Measurements from ENCODE around the gene SSC5D. TPM values are rescaled to one million over a fixed set of nuclear protein-coding genes. Genes with fewer than 3 reads are reported as not detected.

Gene SSC5D
- total RNA-seq, 2 experiments from 2014 or later: 0.42 to 1.3 TPM

GRCh38 chr19:55493052-55493644, 4.9 kb downstream of the SSC5D start:
- POLR2A ChIA-PET: interaction anchor here (0.6 kb wide), 1 partner anchor 352 kb away, joined by 3 read pairs; no protein-coding TSS in a partner anchor
- no peak overlapping the region for H3K4me3 Mint-ChIP-seq
- no peak for TF ChIP-seq CTCF (IDR thresholded peaks at IDR 0.05)
- H3K36me3 ChIP-seq (ENCODE audit: insufficient read depth, low read length): no peaks in the 10 kb centered on the region
- CTCF ChIA-PET: no interaction called here
- H3K9me3 Mint-ChIP-seq: no peaks in the 10 kb centered on the region
- H3K27ac Mint-ChIP-seq: no peak overlapping the region
- no peak overlapping the region for H3K4me3 ChIP-seq (ENCODE audit: low read length)
- H3K36me3 Mint-ChIP-seq (ENCODE audit: low read depth): no peaks in the 10 kb centered on the region
- H3K27ac ChIP-seq (ENCODE audit: low read depth in 1 of 2, low read length in 2 of 2): no peak overlapping the region
- intact Hi-C loops (cut with DNase I, micrococcal nuclease): no loop called here
- DNase-seq (no peak), ATAC-seq (ENCODE audit: poor library complexity) (no peak)
- no peaks in the 10 kb centered on the region for H3K9me3 ChIP-seq (ENCODE audit: control insufficient read depth in 1 of 2, insufficient read depth in 1 of 2, low read length in 2 of 2)
- H3K27me3 Mint-ChIP-seq: no peaks in the 10 kb centered on the region
- H3K4me1 Mint-ChIP-seq (ENCODE audit: low read depth): no peaks in the 10 kb centered on the region
- peaks cover 0 to 7% of the 10 kb centered on the region in 2 experiments for H3K27me3 ChIP-seq (ENCODE audit: control insufficient read depth in 1 of 2, insufficient read depth in 2 of 2, low read length in 2 of 2)
- peaks cover 5% of the 10 kb centered on the region for H3K4me1 ChIP-seq (ENCODE audit: insufficient read depth, low read length)

GRCh38 chr19:55493645-55494171, 5.5 kb downstream of the SSC5D start:
- Histone ChIP-seq H3K36me3 (ENCODE audit: insufficient read depth, low read length) (no peaks in the 10 kb centered on the region), H3K4me3 (ENCODE audit: low read length) (no peak overlapping the region), H3K27ac (ENCODE audit: low read depth in 1 of 2, low read length in 2 of 2) (no peak overlapping the region), H3K4me1 (ENCODE audit: insufficient read depth, low read length) (peaks cover 5% of the 10 kb centered on the region), H3K9me3 (ENCODE audit: control insufficient read depth in 1 of 2, insufficient read depth in 1 of 2, low read length in 2 of 2) (no peaks in the 10 kb centered on the region), H3K27me3 (ENCODE audit: control insufficient read depth in 1 of 2, insufficient read depth in 2 of 2, low read length in 2 of 2) (peaks cover 0 to 5% of the 10 kb centered on the region in 2 experiments)
- ChIA-PET POLR2A (interaction anchor here (0.6 kb wide), 1 partner anchor 352 kb away, joined by 3 read pairs; no protein-coding TSS in a partner anchor), CTCF (no interaction called here)
- ATAC-seq (ENCODE audit: poor library complexity): no peak
- Mint-ChIP-seq H3K27ac (no peak overlapping the region), H3K36me3 (ENCODE audit: low read depth) (no peaks in the 10 kb centered on the region), H3K4me1 (ENCODE audit: low read depth) (no peaks in the 10 kb centered on the region), H3K27me3 (no peaks in the 10 kb centered on the region), H3K4me3 (no peak overlapping the region), H3K9me3 (no peaks in the 10 kb centered on the region)
- DNase-seq: peak in 1 of 14 experiments; percentile 19
- TF ChIP-seq CTCF (IDR thresholded peaks at IDR 0.05): no peak
- intact Hi-C loops (cut with DNase I, micrococcal nuclease): no loop called here

GRCh38 chr19:55494172-55494761, 6.0 kb downstream of the SSC5D start:
- Mint-ChIP-seq H3K27ac (no peak overlapping the region), H3K36me3 (ENCODE audit: low read depth) (no peaks in the 10 kb centered on the region), H3K9me3 (no peaks in the 10 kb centered on the region), H3K27me3 (no peaks in the 10 kb centered on the region), H3K4me3 (no peak overlapping the region), H3K4me1 (ENCODE audit: low read depth) (no peaks in the 10 kb centered on the region)
- ChIA-PET POLR2A (no interaction called here), CTCF (interaction anchor here (1.4 kb wide), 1 partner anchor 10 kb away, joined by 5 read pairs; no protein-coding TSS in a partner anchor)
- TF ChIP-seq CTCF (IDR thresholded peaks at IDR 0.05): no peak
- intact Hi-C loops (cut with DNase I, micrococcal nuclease): no loop called here
- H3K9me3 ChIP-seq (ENCODE audit: control insufficient read depth in 1 of 2, insufficient read depth in 1 of 2, low read length in 2 of 2): no peaks in the 10 kb centered on the region
- H3K27me3 ChIP-seq (ENCODE audit: control insufficient read depth in 1 of 2, insufficient read depth in 2 of 2, low read length in 2 of 2): peaks cover 0 to 5% of the 10 kb centered on the region in 2 experiments
- DNase-seq: peak in 1 of 14 experiments; percentile 12
- no peak for ATAC-seq (ENCODE audit: poor library complexity)
- no peaks in the 10 kb centered on the region for H3K36me3 ChIP-seq (ENCODE audit: insufficient read depth, low read length)
- H3K4me1 ChIP-seq (ENCODE audit: insufficient read depth, low read length): peaks cover 5% of the 10 kb centered on the region
- no peak overlapping the region for H3K4me3 ChIP-seq (ENCODE audit: low read length)
- no peak overlapping the region for H3K27ac ChIP-seq (ENCODE audit: low read depth in 1 of 2, low read length in 2 of 2)

Data from CD4-positive, alpha-beta T cell (primary cell).